Measurements from ENCODE around the gene SUSD2. TPM values are rescaled to one million over a fixed set of nuclear protein-coding genes. Genes with fewer than 3 reads are reported as not detected.

The SUSD2 gene
- total and polyA plus RNA-seq, 8 donors: 0.35 to 7.2 (median 2.5) TPM

GRCh38 chr22:24164940-24165339, 16.3 kb upstream of the SUSD2 start:
- FAIRE-seq: no peak
- 92 to 95% methylated on average over 6 of the region's 6 CpGs for WGBS, 2 donors
- Histone ChIP-seq H3K36me3 (peaks cover 0 to 8% (median 0%) of the 10 kb centered on the region in 3 donors), H3K27ac (no peak overlapping the region), H3K27me3 (no peaks in the 10 kb centered on the region), H3K9me3 (no peaks in the 10 kb centered on the region), H3K4me3 (no peak overlapping the region), H3K4me1 (no peaks in the 10 kb centered on the region)
- peak in 1 of 6 donors; percentile 68 for DNase-seq
- ATAC-seq: no peak
- intact Hi-C loops (cut with DNase I): no loop called here
- no peak for TF ChIP-seq CTCF (IDR thresholded peaks at IDR 0.05)

- no peak for TF ChIP-seq CTCF (IDR thresholded peaks at IDR 0.05)
- FAIRE-seq (no peak), DNase-seq (no peak), ATAC-seq (no peak)
- intact Hi-C loops (cut with DNase I): no loop called here
- no peaks in the 10 kb centered on the region for H3K4me1 ChIP-seq
- peaks cover 0 to 8% (median 0%) of the 10 kb centered on the region in 3 donors for H3K36me3 ChIP-seq
- H3K9me3 ChIP-seq: no peaks in the 10 kb centered on the region
- no peak overlapping the region for H3K27ac ChIP-seq
- WGBS, 2 donors: 77 to 85% methylated on average over 5 of the region's 5 CpGs
- no peaks in the 10 kb centered on the region for H3K27me3 ChIP-seq
- no peak overlapping the region for H3K4me3 ChIP-seq
These were observed 15.6 kb upstream of the SUSD2 start for GRCh38 chr22:24165673-24166072.

GRCh38 chr22:24166811-24167210, 14.5 kb upstream of the SUSD2 start:
- ATAC-seq: no peak
- FAIRE-seq: no peak
- Histone ChIP-seq H3K27ac (no peak overlapping the region), H3K4me1 (no peaks in the 10 kb centered on the region), H3K9me3 (no peaks in the 10 kb centered on the region), H3K36me3 (peaks cover 0 to 12% (median 0%) of the 10 kb centered on the region in 3 donors), H3K27me3 (no peaks in the 10 kb centered on the region), H3K4me3 (no peak overlapping the region)
- TF ChIP-seq CTCF (IDR thresholded peaks at IDR 0.05): no peak
- 94 to 96% methylated on average over 20 of the region's 20 CpGs for WGBS, 2 donors
- intact Hi-C loops (cut with DNase I): no loop called here
- DNase-seq: peak in 1 of 6 donors; percentile 73

DNA sequence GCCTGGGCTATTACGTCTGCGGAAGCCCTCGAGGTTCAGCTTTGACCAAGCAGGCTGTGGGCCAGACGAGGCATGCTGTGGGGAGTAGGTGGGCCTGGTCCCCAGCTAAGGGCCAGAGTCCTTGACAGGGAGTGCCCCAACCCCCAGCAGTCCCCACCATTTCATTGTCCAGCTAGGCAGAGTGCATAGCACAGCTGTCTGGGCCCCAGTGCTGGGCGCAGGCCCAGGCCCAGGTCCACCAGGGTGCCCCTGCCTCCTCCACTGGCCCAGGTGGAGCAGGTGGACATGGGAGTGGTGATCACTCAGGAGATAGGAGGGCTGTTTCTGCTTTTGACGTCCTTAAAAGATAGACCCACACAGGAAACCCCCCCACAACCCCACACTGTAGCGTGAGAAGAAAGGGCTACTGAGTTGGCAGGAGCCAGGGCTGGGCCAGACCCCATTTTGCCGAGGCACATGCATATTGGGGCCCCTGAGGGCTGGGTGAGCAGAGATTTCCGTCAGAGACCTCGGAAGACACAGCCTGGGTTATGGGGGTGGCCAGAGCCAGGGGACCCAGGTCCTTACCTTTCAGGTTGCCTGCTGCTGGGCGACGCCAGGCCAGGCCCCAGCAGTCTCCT, 11.7 kb upstream of the SUSD2 start:
- H3K9me3 ChIP-seq: no peaks in the 10 kb centered on the region
- no peak overlapping the region for H3K4me3 ChIP-seq
- TF ChIP-seq CTCF (IDR thresholded peaks at IDR 0.05): no peak
- no peak overlapping the region for H3K27ac ChIP-seq
- H3K4me1 ChIP-seq: no peaks in the 10 kb centered on the region
- ATAC-seq (peak in 1 of 4 donors; percentile 5), FAIRE-seq (no peak), DNase-seq (no peak)
- H3K27me3 ChIP-seq: no peaks in the 10 kb centered on the region
- 89 to 94% methylated on average over 11 to 12 of the region's 12 CpGs for WGBS, 2 donors
- intact Hi-C loops (cut with DNase I): loop anchor here in 1 of 3 donors (10.0 kb wide), 1 partner anchor 165 kb away; the partner anchor contains the start of gene GSTT4
- H3K36me3 ChIP-seq: peaks cover 0 to 25% (median 0%) of the 10 kb centered on the region in 3 donors

DNA sequence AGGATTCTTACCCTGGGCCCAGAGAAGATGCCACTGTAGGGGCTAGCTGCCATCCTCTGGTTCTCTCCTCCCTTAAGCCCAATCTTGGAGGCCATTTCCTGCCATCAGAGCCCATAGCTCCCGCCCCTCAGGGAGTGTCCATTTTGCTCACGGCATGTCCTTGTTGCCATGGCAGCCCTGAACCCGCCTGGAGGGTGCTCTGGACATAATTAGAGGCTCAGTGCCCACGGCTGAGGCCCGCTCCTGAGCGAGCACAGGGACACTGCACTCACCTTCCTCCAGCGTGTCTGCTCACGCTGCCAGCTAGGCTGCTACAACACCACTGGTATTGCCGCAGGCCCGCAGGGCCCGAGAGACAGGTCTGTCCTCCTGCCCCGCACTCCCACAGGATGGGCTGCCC, 11.1 kb upstream of the SUSD2 start:
- Histone ChIP-seq H3K9me3 (no peaks in the 10 kb centered on the region), H3K27ac (no peak overlapping the region), H3K4me3 (no peak overlapping the region), H3K27me3 (no peaks in the 10 kb centered on the region), H3K36me3 (peaks cover 0 to 25% (median 0%) of the 10 kb centered on the region in 3 donors), H3K4me1 (no peaks in the 10 kb centered on the region)
- intact Hi-C loops (cut with DNase I): loop anchor here in 1 of 3 donors (10.0 kb wide), 1 partner anchor 165 kb away; the partner anchor contains the start of gene GSTT4
- no peak for DNase-seq
- ATAC-seq: peak in 2 of 4 donors; percentile 34 to 65
- 84 to 89% methylated on average over 12 of the region's 12 CpGs for WGBS, 2 donors
- TF ChIP-seq CTCF (IDR thresholded peaks at IDR 0.05): no peak
- no peak for FAIRE-seq
